ENCODE results near the gene RHOJ. TPM values are rescaled to one million over a fixed set of nuclear protein-coding genes. Genes with fewer than 3 reads are reported as not detected.

RHOJ gene
- total and polyA plus RNA-seq, 2 donors from 2014 or later, result 4.0 to 20.0 TPM

DNA sequence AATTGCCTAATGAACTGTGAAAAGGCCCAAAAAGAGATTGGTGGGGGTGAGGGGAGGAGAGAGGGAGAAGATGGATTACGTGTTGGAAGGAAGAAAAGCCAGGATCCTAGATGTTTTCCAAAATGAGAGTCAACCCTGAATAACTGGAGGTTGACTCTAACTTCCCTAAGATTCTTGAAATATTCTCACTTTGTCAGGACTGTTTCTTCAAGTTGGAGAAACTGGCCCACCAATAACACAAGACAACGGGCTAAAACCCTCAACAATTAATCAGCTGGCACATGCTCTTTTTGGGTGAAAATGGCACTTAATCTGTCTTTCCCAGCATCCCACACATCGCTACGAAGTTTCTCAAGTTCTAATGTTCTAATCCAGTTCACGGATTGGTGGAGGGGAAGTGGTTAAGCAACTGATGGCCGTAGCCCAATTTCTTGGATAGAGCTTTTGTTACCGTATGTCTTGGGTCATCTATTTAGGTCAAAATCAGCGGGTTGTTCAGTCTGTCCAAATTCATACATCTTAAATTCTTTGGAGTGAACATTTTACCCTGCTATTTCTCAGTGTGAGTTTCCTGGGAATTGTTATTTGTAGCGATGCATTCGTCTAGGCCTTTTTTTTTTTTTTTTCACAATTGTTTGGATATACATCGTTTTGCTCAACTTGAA, 65.5 kb downstream of the RHOJ start:
- TF ChIP-seq CTCF (IDR thresholded peaks at IDR 0.05; ENCODE audit: borderline replicate concordance, extremely low read depth, insufficient read depth), result no peak
- DNase-seq (no peak), FAIRE-seq (no peak)
- H3K27ac ChIP-seq (ENCODE audit: low read depth in 2 of 2, low read length in 2 of 2), result no peak overlapping the region
- no peaks in the 10 kb centered on the region for H3K9me3 ChIP-seq (ENCODE audit: control insufficient read depth in 2 of 3, insufficient read depth in 1 of 3, low read length in 3 of 3)
- no peak overlapping the region for H3K9ac ChIP-seq (ENCODE audit: low read length in 3 of 3)
- no peak overlapping the region for H3K4me3 ChIP-seq (ENCODE audit: low read length in 3 of 3)
- H3K4me1 ChIP-seq (ENCODE audit: control insufficient read depth in 2 of 3, insufficient read depth in 2 of 3, low read depth in 1 of 3, low read length in 3 of 3), result no peaks in the 10 kb centered on the region
- no peaks in the 10 kb centered on the region for H3K27me3 ChIP-seq (ENCODE audit: control insufficient read depth, insufficient read depth, low read length)
- intact Hi-C loops (cut with DNase I), result loop anchor here (10.0 kb wide), 1 partner anchor 1105 kb away; no protein-coding TSS in a partner anchor
- no peaks in the 10 kb centered on the region for H3K36me3 ChIP-seq (ENCODE audit: control insufficient read depth in 2 of 3, insufficient read depth in 3 of 3, low read length in 3 of 3)

GRCh38 chr14:63273129-63273528, 68.9 kb downstream of the RHOJ start:
- DNase-seq, result no peak

GRCh38 chr14:63273717-63274655, 69.7 kb downstream of the RHOJ start:
- DNase-seq, result peak in 1 of 5 donors; percentile 75
- no peak for FAIRE-seq

More at GRCh38 chr14:63273129-63273528, 68.9 kb downstream of the RHOJ start:
- H3K9ac ChIP-seq (ENCODE audit: low read length in 3 of 3), result no peak overlapping the region
- intact Hi-C loops (cut with DNase I), result loop anchor here (10.0 kb wide), 1 partner anchor 1108 kb away; no protein-coding TSS in a partner anchor
- no peak for TF ChIP-seq CTCF (IDR thresholded peaks at IDR 0.05; ENCODE audit: borderline replicate concordance, extremely low read depth, insufficient read depth)
- H3K9me3 ChIP-seq (ENCODE audit: control insufficient read depth in 2 of 3, insufficient read depth in 1 of 3, low read length in 3 of 3), result no peaks in the 10 kb centered on the region
- no peak overlapping the region for H3K4me3 ChIP-seq (ENCODE audit: low read length in 3 of 3)
- no peaks in the 10 kb centered on the region for H3K36me3 ChIP-seq (ENCODE audit: control insufficient read depth in 2 of 3, insufficient read depth in 3 of 3, low read length in 3 of 3)
- H3K27me3 ChIP-seq (ENCODE audit: control insufficient read depth, insufficient read depth, low read length), result no peaks in the 10 kb centered on the region
- no peaks in the 10 kb centered on the region for H3K4me1 ChIP-seq (ENCODE audit: control insufficient read depth in 2 of 3, insufficient read depth in 2 of 3, low read depth in 1 of 3, low read length in 3 of 3)
- no peak for FAIRE-seq
- H3K27ac ChIP-seq (ENCODE audit: low read depth in 2 of 2, low read length in 2 of 2), result no peak overlapping the region

More at GRCh38 chr14:63273717-63274655, 69.7 kb downstream of the RHOJ start:
- no peak overlapping the region for H3K27ac ChIP-seq (ENCODE audit: low read depth in 2 of 2, low read length in 2 of 2)
- intact Hi-C loops (cut with DNase I), result loop anchor here (10.0 kb wide), 1 partner anchor 1109 kb away; no protein-coding TSS in a partner anchor
- H3K27me3 ChIP-seq (ENCODE audit: control insufficient read depth, insufficient read depth, low read length), result no peaks in the 10 kb centered on the region
- no peaks in the 10 kb centered on the region for H3K9me3 ChIP-seq (ENCODE audit: control insufficient read depth in 2 of 3, insufficient read depth in 1 of 3, low read length in 3 of 3)
- H3K9ac ChIP-seq (ENCODE audit: low read length in 3 of 3), result no peak overlapping the region
- H3K4me3 ChIP-seq (ENCODE audit: low read length in 3 of 3), result no peak overlapping the region
- no peaks in the 10 kb centered on the region for H3K36me3 ChIP-seq (ENCODE audit: control insufficient read depth in 2 of 3, insufficient read depth in 3 of 3, low read length in 3 of 3)
- H3K4me1 ChIP-seq (ENCODE audit: control insufficient read depth in 2 of 3, insufficient read depth in 2 of 3, low read depth in 1 of 3, low read length in 3 of 3), result no peaks in the 10 kb centered on the region
- no peak for TF ChIP-seq CTCF (IDR thresholded peaks at IDR 0.05; ENCODE audit: borderline replicate concordance, extremely low read depth, insufficient read depth)
